ENCODE measurements around the gene CRB3. TPM values are rescaled to one million over a fixed set of nuclear protein-coding genes. Genes with fewer than 3 reads are reported as not detected.
"Not testable (repeated sequence)": the region's sequence is repeated elsewhere in the genome, so short reads cannot be mapped to it uniquely, and the experiment has no call there.

Gene CRB3
- total RNA-seq, 4 donors from 2014 or later, result 67.3 to 113 (median 76.1) TPM

DNA sequence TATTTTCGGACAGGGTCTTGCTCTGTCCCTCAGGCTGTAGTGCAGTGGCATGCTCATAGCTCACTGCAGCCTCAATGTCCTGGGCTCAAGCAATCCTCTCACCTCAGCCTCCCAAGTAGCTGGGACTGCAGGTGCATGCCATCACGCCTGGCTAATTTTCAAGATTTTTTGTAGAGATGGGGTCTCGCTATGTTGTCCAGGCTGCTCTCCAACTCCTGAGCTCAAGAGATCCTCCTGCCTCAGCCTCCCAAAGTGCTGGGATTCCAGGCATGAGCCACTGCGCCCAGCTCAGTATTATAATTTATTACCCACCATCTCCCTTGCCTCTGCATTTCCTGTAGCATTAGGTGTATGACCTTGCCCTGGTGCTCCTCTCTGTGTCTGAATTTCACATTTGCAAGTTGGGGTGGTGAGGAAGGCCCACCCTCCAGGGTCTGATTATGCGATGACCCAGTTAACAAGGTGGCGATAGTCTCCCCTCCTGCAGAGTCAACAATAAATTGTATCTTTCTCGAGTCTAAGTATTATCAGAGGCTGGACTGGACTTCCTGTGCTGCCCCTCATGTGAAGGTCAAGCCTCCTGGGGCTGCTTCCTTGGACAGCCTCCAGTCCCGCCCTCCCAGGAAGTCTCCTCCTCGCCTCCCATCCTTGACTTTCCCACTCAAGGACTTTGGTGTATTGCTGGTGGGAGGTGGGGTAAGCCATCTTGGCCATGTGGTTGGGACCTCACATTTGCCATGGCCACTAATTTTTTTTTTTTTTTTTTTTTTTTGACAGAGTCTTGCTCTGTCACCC lies 39.5 kb downstream of the CRB3 start:
- TF ChIP-seq, protein P1, sequence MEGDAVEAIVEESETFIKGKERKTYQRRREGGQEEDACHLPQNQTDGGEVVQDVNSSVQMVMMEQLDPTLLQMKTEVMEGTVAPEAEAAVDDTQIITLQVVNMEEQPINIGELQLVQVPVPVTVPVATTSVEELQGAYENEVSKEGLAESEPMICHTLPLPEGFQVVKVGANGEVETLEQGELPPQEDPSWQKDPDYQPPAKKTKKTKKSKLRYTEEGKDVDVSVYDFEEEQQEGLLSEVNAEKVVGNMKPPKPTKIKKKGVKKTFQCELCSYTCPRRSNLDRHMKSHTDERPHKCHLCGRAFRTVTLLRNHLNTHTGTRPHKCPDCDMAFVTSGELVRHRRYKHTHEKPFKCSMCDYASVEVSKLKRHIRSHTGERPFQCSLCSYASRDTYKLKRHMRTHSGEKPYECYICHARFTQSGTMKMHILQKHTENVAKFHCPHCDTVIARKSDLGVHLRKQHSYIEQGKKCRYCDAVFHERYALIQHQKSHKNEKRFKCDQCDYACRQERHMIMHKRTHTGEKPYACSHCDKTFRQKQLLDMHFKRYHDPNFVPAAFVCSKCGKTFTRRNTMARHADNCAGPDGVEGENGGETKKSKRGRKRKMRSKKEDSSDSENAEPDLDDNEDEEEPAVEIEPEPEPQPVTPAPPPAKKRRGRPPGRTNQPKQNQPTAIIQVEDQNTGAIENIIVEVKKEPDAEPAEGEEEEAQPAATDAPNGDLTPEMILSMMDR (IDR thresholded peaks at IDR 0.05), result no peak
- TF ChIP-seq POLR2AphosphoS5 (IDR thresholded peaks at IDR 0.05) (no peak), EP300 (IDR thresholded peaks at IDR 0.05) (no peak), POLR2A (IDR thresholded peaks at IDR 0.05) (no peak)
- no peaks in the 10 kb centered on the region for H3K36me3 ChIP-seq
- no peak overlapping the region for H3K4me3 ChIP-seq
- H3K9me3 ChIP-seq, result no peaks in the 10 kb centered on the region
- peaks cover 24% of the 10 kb centered on the region for H3K4me1 ChIP-seq
- no peak overlapping the region for H3K27ac ChIP-seq
- H3K27me3 ChIP-seq, result peaks cover 45% of the 10 kb centered on the region
- no peak for DNase-seq (ENCODE audit: low spot score in 2 of 2)
- 83% methylated on average over 9 of the region's 9 CpGs for WGBS

- DNase-seq (ENCODE audit: low spot score in 2 of 2); H3K4me1 ChIP-seq; H3K4me3 ChIP-seq; H3K36me3 ChIP-seq; H3K9me3 ChIP-seq; H3K27ac ChIP-seq: not testable (repeated sequence)
- peaks cover 12% of the 10 kb centered on the region for H3K27me3 ChIP-seq
- WGBS, result 89% methylated on average over 9 of the region's 9 CpGs
Measured at GRCh38 chr19:6508028-6508771, 44.1 kb downstream of the CRB3 start.

- peak overlapping the region; percentile 37 for H3K27ac ChIP-seq
- no peaks in the 10 kb centered on the region for H3K9me3 ChIP-seq
- no peak for DNase-seq (ENCODE audit: low spot score in 2 of 2)
- peaks cover 9% of the 10 kb centered on the region for H3K4me1 ChIP-seq
- WGBS, result 66% methylated on average over 20 of the region's 20 CpGs
- no peak for TF ChIP-seq POLR2A (IDR thresholded peaks at IDR 0.05)
- no peak for TF ChIP-seq EP300 (IDR thresholded peaks at IDR 0.05)
- TF ChIP-seq, protein P1 (IDR thresholded peaks at IDR 0.05), result no peak
- TF ChIP-seq POLR2AphosphoS5 (IDR thresholded peaks at IDR 0.05), result no peak
- no peaks in the 10 kb centered on the region for H3K36me3 ChIP-seq
- H3K27me3 ChIP-seq, result peaks cover 2% of the 10 kb centered on the region
- no peak overlapping the region for H3K4me3 ChIP-seq
Measured at GRCh38 chr19:6509118-6509971, 45.3 kb downstream of the CRB3 start.

- Histone ChIP-seq H3K4me3 (no peak overlapping the region), H3K27ac (no peak overlapping the region), H3K36me3 (no peaks in the 10 kb centered on the region), H3K4me1 (peaks cover 9% of the 10 kb centered on the region), H3K27me3 (no peaks in the 10 kb centered on the region), H3K9me3 (no peaks in the 10 kb centered on the region)
- TF ChIP-seq POLR2A (IDR thresholded peaks at IDR 0.05), result no peak
- TF ChIP-seq POLR2AphosphoS5 (IDR thresholded peaks at IDR 0.05), result no peak
- TF ChIP-seq EP300 (IDR thresholded peaks at IDR 0.05), result no peak
- TF ChIP-seq, protein P1 (IDR thresholded peaks at IDR 0.05), result no peak
- DNase-seq (ENCODE audit: low spot score in 2 of 2), result no peak
- 91% methylated on average over 7 of the region's 7 CpGs for WGBS
Measured at GRCh38 chr19:6510618-6511017, 46.5 kb downstream of the CRB3 start.

DNA sequence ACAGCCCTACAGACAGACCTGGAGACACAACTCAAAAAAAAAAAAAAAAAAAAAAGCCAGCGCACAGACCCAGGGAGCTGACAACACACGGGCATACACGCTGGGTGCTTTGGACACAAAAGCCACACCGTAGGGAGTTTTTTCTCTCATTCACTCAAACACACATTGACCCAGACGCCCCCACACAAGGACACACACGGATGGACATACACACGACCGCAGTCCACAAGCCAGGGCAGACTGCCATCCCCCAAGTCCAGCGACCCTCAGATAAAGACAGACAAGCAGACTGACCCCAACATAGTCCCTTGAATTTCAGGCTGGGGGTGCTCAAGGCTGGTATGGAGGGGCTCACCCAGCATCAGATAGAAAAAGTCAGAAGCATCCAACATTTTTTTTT lies 50.0 kb downstream of the CRB3 start:
- H3K27ac ChIP-seq, result no peak overlapping the region
- no peak overlapping the region for H3K4me3 ChIP-seq
- no peaks in the 10 kb centered on the region for H3K27me3 ChIP-seq
- H3K9me3 ChIP-seq, result no peaks in the 10 kb centered on the region
- TF ChIP-seq POLR2AphosphoS5 (IDR thresholded peaks at IDR 0.05) (no peak), EP300 (IDR thresholded peaks at IDR 0.05) (no peak), POLR2A (IDR thresholded peaks at IDR 0.05) (no peak)
- TF ChIP-seq, protein P1 (IDR thresholded peaks at IDR 0.05), result no peak
- no peak for DNase-seq (ENCODE audit: low spot score in 2 of 2)
- 76% methylated on average over 9 of the region's 9 CpGs for WGBS
- H3K36me3 ChIP-seq, result no peaks in the 10 kb centered on the region
- peaks cover 27% of the 10 kb centered on the region for H3K4me1 ChIP-seq
